Activated T-cell treated with anti-CD3 and anti-CD28 coated beads, Interleukin-2, amount 50 U/mL, for 24 hours (primary cell): ENCODE results near the gene MYCN.

Source experiments
- DNase-seq: peaks from one replicate; pipeline ENCODE4 v3.0.0-alpha.2; 2020
- H3K27ac Mint-ChIP-seq: 2 replicates; pipeline ENCODE4 v1.8.0; 2020; ENCODE audit warnings: mild to moderate bottlenecking, mixed read lengths
- H3K27me3 Mint-ChIP-seq: 2 replicates; pipeline ENCODE4 v1.8.0; 2020; ENCODE audit warnings: mixed read lengths
- H3K36me3 Mint-ChIP-seq: 2 replicates; pipeline ENCODE4 v1.8.0; 2020; ENCODE audit warnings: low read depth, mixed read lengths
- H3K4me1 Mint-ChIP-seq: 2 replicates; pipeline ENCODE4 v1.8.0; 2020; ENCODE audit warnings: low read depth, mixed read lengths
- H3K4me3 Mint-ChIP-seq: 2 replicates; pipeline ENCODE4 v1.8.0; 2020; ENCODE audit warnings: mild to moderate bottlenecking, moderate library complexity, mixed read lengths
- H3K9me3 Mint-ChIP-seq: 2 replicates; pipeline ENCODE4 v1.8.0; 2020; ENCODE audit warnings: mixed read lengths

MYCN gene

GRCh38 chr2:15979051-15979758 is 38.9 kb downstream of the MYCN start:
- Mint-ChIP-seq H3K9me3 (no peaks in the 10 kb centered on the region), H3K4me3 (no peak overlapping the region), H3K4me1 (no peaks in the 10 kb centered on the region), H3K27me3 (no peaks in the 10 kb centered on the region), H3K36me3 (no peaks in the 10 kb centered on the region), H3K27ac (no peak overlapping the region)
- no peak for DNase-seq

GRCh38 chr2:15979759-15980604 is 39.6 kb downstream of the MYCN start:
- Mint-ChIP-seq H3K4me3 (no peak overlapping the region), H3K36me3 (no peaks in the 10 kb centered on the region), H3K4me1 (no peaks in the 10 kb centered on the region), H3K9me3 (no peaks in the 10 kb centered on the region), H3K27me3 (no peaks in the 10 kb centered on the region), H3K27ac (no peak overlapping the region)
- DNase-seq = no peak

GRCh38 chr2:15980605-15981098 is 40.3 kb downstream of the MYCN start:
- Mint-ChIP-seq H3K4me3 (no peak overlapping the region), H3K27me3 (no peaks in the 10 kb centered on the region), H3K36me3 (no peaks in the 10 kb centered on the region), H3K4me1 (no peaks in the 10 kb centered on the region), H3K9me3 (no peaks in the 10 kb centered on the region), H3K27ac (no peak overlapping the region)
- no peak for DNase-seq

- Mint-ChIP-seq H3K27ac (no peak overlapping the region), H3K27me3 (no peaks in the 10 kb centered on the region), H3K4me3 (no peak overlapping the region), H3K36me3 (no peaks in the 10 kb centered on the region), H3K9me3 (no peaks in the 10 kb centered on the region), H3K4me1 (no peaks in the 10 kb centered on the region)
- no peak for DNase-seq
These were observed 41.3 kb downstream of the MYCN start for GRCh38 chr2:15981646-15982045.

- Mint-ChIP-seq H3K36me3 (no peaks in the 10 kb centered on the region), H3K4me1 (no peaks in the 10 kb centered on the region), H3K27me3 (no peaks in the 10 kb centered on the region), H3K4me3 (no peak overlapping the region), H3K9me3 (no peaks in the 10 kb centered on the region), H3K27ac (no peak overlapping the region)
- DNase-seq = no peak
These were observed 42.1 kb downstream of the MYCN start for GRCh38 chr2:15982285-15983044.

GRCh38 chr2:15983496-15983895 is 43.1 kb downstream of the MYCN start:
- Mint-ChIP-seq H3K36me3 (no peaks in the 10 kb centered on the region), H3K4me3 (no peak overlapping the region), H3K27ac (no peak overlapping the region), H3K4me1 (no peaks in the 10 kb centered on the region), H3K9me3 (no peaks in the 10 kb centered on the region), H3K27me3 (no peaks in the 10 kb centered on the region)
- DNase-seq = no peak

GRCh38 chr2:15984368-15985255 is 44.3 kb downstream of the MYCN start:
- DNase-seq = no peak
- H3K27ac Mint-ChIP-seq = no peak overlapping the region
- no peaks in the 10 kb centered on the region for H3K4me1 Mint-ChIP-seq
- no peaks in the 10 kb centered on the region for H3K36me3 Mint-ChIP-seq
- no peaks in the 10 kb centered on the region for H3K9me3 Mint-ChIP-seq
- H3K27me3 Mint-ChIP-seq = no peaks in the 10 kb centered on the region
- no peak overlapping the region for H3K4me3 Mint-ChIP-seq

GRCh38 chr2:15985531-15985930 is 45.2 kb downstream of the MYCN start:
- H3K4me1 Mint-ChIP-seq = no peaks in the 10 kb centered on the region
- H3K27me3 Mint-ChIP-seq = no peaks in the 10 kb centered on the region
- H3K4me3 Mint-ChIP-seq = no peak overlapping the region
- no peak for DNase-seq
- no peaks in the 10 kb centered on the region for H3K36me3 Mint-ChIP-seq
- H3K27ac Mint-ChIP-seq = no peak overlapping the region
- H3K9me3 Mint-ChIP-seq = no peaks in the 10 kb centered on the region

GRCh38 chr2:15986068-15986560 is 45.8 kb downstream of the MYCN start:
- H3K36me3 Mint-ChIP-seq = no peaks in the 10 kb centered on the region
- no peak overlapping the region for H3K4me3 Mint-ChIP-seq
- DNase-seq = no peak
- H3K27me3 Mint-ChIP-seq = no peaks in the 10 kb centered on the region
- no peaks in the 10 kb centered on the region for H3K9me3 Mint-ChIP-seq
- no peak overlapping the region for H3K27ac Mint-ChIP-seq
- no peaks in the 10 kb centered on the region for H3K4me1 Mint-ChIP-seq

GRCh38 chr2:15986644-15987043 is 46.3 kb downstream of the MYCN start:
- H3K27me3 Mint-ChIP-seq = no peaks in the 10 kb centered on the region
- H3K4me3 Mint-ChIP-seq = no peak overlapping the region
- H3K36me3 Mint-ChIP-seq = no peaks in the 10 kb centered on the region
- no peaks in the 10 kb centered on the region for H3K4me1 Mint-ChIP-seq
- DNase-seq = no peak
- no peak overlapping the region for H3K27ac Mint-ChIP-seq
- no peaks in the 10 kb centered on the region for H3K9me3 Mint-ChIP-seq

GRCh38 chr2:15988733-15989132 is 48.4 kb downstream of the MYCN start:
- H3K9me3 Mint-ChIP-seq = no peaks in the 10 kb centered on the region
- no peaks in the 10 kb centered on the region for H3K4me1 Mint-ChIP-seq
- no peaks in the 10 kb centered on the region for H3K36me3 Mint-ChIP-seq
- no peak overlapping the region for H3K27ac Mint-ChIP-seq
- DNase-seq = no peak
- no peak overlapping the region for H3K4me3 Mint-ChIP-seq
- H3K27me3 Mint-ChIP-seq = no peaks in the 10 kb centered on the region

GRCh38 chr2:15989559-15989958 is 49.2 kb downstream of the MYCN start:
- Mint-ChIP-seq H3K27ac (no peak overlapping the region), H3K27me3 (no peaks in the 10 kb centered on the region), H3K9me3 (no peaks in the 10 kb centered on the region), H3K4me3 (no peak overlapping the region), H3K36me3 (no peaks in the 10 kb centered on the region), H3K4me1 (no peaks in the 10 kb centered on the region)
- DNase-seq = no peak

- Mint-ChIP-seq H3K27me3 (no peaks in the 10 kb centered on the region), H3K27ac (no peak overlapping the region), H3K4me3 (no peak overlapping the region), H3K9me3 (no peaks in the 10 kb centered on the region), H3K36me3 (no peaks in the 10 kb centered on the region), H3K4me1 (no peaks in the 10 kb centered on the region)
- DNase-seq = no peak
These were observed 50.1 kb downstream of the MYCN start for GRCh38 chr2:15990151-15991101.
